ENCODE measurements around the gene POLK. TPM values are rescaled to one million over a fixed set of nuclear protein-coding genes. Genes with fewer than 3 reads are reported as not detected.

The POLK gene
- total and polyA plus RNA-seq, 2 donors = 14.1 to 140 TPM

DNA sequence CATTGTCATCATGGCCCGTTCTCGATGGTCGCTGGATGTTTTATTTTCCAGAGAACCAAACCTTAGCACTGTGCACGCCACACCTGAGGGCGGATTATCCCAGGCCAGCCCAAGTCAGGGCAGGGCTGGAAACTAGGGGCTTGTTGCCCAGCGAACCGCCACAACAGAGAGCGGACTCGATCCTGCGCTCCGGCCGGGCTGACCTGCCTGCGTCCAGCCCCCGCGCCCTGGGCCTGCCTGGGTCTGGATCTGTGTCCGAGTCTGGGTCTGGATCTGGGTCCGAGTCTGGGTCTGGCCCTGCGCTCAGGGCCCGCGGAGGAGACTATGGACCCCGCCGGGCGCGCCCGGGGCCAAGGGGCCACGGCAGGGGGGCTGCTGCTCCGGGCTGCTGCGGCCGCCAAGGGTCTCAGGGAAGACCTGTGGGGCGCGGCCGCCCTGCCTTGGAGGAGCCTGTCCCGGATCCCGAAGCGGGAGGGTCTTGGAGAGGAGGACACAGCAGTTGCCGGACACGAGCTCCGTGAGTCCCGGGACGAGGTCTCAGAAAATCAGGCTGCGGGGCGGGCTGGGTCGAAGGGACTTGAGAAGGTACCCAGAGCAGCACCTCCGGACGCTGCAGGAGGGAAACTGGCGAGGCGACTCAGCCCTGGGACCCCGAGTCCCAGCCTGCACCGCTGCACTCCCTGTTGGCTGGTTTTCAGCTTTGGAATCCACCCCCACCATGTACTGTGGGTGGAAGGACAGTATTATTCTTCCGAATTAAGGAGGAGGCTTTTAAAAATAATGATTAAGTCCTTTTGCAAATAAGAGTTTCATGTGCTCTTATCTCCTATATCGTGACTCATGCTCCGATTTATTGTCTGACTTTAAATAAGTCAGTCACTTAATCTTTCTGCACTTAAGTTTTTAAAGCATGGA, 99.9 kb downstream of the POLK start, which contains the start of gene ANKDD1B:
ANKDD1B (plus strand) TSS at position 143 of the 915 bp plus-strand sequence; CDS start at position 325, 182 bp downstream.
- DNase-seq (ENCODE audit: extremely low spot score) = peak; percentile 53
- 1% methylated on average over 52 of the region's 52 CpGs for WGBS

DNA sequence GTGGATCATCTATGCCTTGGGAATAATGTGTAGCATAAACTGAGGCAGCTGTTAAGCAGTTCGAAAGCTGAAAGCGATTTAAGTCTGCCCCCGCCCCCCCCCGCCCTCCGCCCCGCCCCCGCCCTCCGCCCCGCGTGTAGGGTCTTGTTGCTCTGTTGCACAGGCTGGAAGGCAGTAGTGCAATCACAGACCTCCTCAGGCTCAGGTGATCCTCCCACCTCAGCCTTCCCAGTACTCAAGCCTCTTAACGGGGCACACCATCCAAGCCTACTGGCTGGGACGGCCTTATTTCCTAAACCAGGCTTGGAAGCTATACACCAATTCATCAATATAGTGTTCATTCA, 100.5 kb downstream of the POLK start:
- 18% methylated on average over 12 of the region's 12 CpGs for WGBS
- DNase-seq (ENCODE audit: extremely low spot score) = no peak
- Histone ChIP-seq H3K4me1 (ENCODE audit: insufficient read depth) (no peaks in the 10 kb centered on the region), H3K36me3 (ENCODE audit: insufficient read depth) (no peaks in the 10 kb centered on the region), H3K4me3 (ENCODE audit: low read depth, low read length) (peak overlapping the region; percentile 53), H3K27ac (ENCODE audit: low read depth) (no peak overlapping the region)

More for the DNA sequence above, 99.9 kb downstream of the POLK start, which contains the start of gene ANKDD1B:
- Histone ChIP-seq H3K4me1 (ENCODE audit: insufficient read depth) (no peaks in the 10 kb centered on the region), H3K36me3 (ENCODE audit: insufficient read depth) (no peaks in the 10 kb centered on the region), H3K27ac (ENCODE audit: low read depth) (peak within 1 kb of the TSS; percentile 58), H3K4me3 (ENCODE audit: low read depth, low read length) (peak within 1 kb of the TSS; percentile 53)

DNA sequence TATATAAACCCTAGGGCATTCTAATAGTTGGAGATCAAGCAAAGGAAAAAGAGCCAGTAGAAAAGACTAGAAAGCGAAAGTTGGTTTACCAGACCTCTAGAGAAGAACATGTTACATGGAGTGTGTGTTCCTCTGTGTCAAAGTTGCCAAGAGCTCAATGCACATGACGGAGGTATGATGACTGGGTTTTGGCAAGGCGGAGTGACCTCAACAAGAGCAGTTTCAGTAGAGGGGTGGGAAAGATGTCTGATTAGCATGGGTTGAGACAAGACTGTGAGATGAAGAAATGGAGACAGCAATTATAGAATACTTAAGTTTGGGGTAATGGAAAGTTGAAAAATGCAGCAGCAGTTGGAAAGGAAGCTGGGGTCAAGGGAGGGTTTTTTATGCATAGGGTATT, 101.2 kb downstream of the POLK start:
- Histone ChIP-seq H3K4me1 (ENCODE audit: insufficient read depth) (no peaks in the 10 kb centered on the region), H3K4me3 (ENCODE audit: low read depth, low read length) (no peak overlapping the region), H3K36me3 (ENCODE audit: insufficient read depth) (no peaks in the 10 kb centered on the region), H3K27ac (ENCODE audit: low read depth) (no peak overlapping the region)
- 95% methylated on average over 3 of the region's 3 CpGs for WGBS
- no peak for DNase-seq (ENCODE audit: extremely low spot score)

GRCh38 chr5:75614176-75614575, 102.5 kb downstream of the POLK start:
- no peak overlapping the region for H3K4me3 ChIP-seq (ENCODE audit: low read depth, low read length)
- H3K4me1 ChIP-seq (ENCODE audit: insufficient read depth) = no peaks in the 10 kb centered on the region
- DNase-seq (ENCODE audit: extremely low spot score) = no peak
- no peaks in the 10 kb centered on the region for H3K36me3 ChIP-seq (ENCODE audit: insufficient read depth)
- 97% methylated on average over 1 of the region's 1 CpG for WGBS
- no peak overlapping the region for H3K27ac ChIP-seq (ENCODE audit: low read depth)

DNA sequence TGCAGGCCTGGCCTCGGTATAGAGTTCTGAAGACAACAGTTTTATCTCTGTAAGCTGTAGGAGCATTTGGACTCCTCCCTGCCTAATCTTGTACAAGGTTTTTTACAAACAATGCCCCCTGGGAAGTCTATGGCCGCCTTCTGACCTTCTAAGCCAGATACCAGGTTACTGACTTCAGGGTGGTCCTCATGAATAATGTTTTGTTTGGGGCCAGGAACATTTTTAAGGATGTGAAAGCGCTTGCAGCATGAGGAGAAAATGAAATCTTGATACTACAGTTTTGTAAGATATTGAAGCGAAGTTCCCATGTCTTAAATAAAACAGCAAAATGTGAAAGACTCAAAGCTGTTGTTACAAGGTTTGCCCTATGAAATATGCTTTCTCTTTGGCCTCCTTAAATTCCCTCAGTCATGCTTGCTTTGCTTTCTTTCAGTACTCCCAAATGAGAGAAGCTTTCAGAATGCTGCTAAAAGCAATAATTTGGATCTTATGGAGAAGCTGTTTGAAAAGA, 104.7 kb downstream of the POLK start:
- Histone ChIP-seq H3K36me3 (ENCODE audit: insufficient read depth) (no peaks in the 10 kb centered on the region), H3K4me3 (ENCODE audit: low read depth, low read length) (no peak overlapping the region), H3K27ac (ENCODE audit: low read depth) (no peak overlapping the region), H3K4me1 (ENCODE audit: insufficient read depth) (no peaks in the 10 kb centered on the region)
- peak; percentile 41 for DNase-seq (ENCODE audit: extremely low spot score)
- 33% methylated on average over 4 of the region's 4 CpGs for WGBS

DNA sequence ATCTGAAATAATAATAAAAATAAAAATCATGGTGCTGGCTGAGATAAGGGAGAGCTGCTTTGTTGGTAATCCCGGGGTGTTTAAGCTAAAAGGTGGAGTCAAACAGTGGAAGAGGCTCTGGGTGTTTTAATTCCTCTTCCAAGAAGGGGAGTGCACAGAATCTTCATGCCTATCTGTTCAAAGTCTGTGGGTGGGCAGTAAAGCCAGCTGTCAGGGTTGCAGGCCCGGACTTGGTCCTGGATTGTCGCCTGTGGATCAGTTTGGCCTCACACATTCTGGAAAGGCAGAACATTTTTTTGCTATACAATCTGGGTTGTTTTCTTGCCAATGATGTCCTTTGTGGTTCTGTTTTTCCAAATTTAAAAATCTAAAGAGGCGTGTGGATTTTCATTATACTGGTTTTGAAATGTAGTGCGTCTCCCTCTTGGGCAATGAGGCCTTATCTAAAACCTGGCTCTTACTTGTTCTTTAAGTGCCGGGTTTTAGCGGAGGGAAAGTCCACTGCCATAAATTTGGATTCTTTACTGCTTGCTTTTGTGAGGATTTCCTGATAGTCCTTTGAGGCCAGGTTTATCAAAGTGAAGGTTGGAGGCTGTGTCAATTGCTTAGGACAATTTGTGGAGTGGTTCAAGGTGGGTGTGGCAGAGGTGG, 105.4 kb downstream of the POLK start:
- 28% methylated on average over 7 of the region's 7 CpGs for WGBS
- DNase-seq (ENCODE audit: extremely low spot score) = peak; percentile 60
- peak overlapping the region; percentile 48 for H3K27ac ChIP-seq (ENCODE audit: low read depth)
- no peak overlapping the region for H3K4me3 ChIP-seq (ENCODE audit: low read depth, low read length)
- H3K36me3 ChIP-seq (ENCODE audit: insufficient read depth) = no peaks in the 10 kb centered on the region
- no peaks in the 10 kb centered on the region for H3K4me1 ChIP-seq (ENCODE audit: insufficient read depth)

DNA sequence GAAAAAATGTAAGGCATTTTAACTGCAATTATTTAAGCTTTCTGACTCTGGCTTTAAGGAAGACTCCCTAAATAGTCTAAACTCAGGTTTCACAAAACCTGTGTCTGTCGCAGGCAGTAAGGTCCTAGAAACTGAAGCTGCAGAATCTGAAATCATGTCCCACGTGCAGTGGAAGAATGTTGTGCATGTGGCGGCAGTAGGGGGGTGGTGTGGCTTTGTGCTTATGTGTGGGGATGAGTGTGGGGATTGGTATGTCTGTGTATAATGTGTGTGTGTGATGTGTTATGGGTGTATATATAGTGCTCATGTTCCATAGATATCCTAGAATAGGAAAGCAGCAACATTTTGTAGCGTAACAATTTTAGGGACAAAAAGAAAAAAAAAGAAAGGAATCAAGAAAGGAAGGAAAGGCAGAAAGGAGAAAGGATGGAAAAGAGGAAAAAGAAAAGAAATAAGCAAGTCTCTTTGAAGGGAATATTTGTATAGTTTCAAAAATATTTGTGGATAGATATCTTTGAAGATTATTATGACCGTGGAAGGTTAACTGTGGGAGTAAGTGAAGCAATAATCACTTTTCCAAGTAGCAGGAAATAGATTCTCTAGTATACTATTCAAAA, 106.2 kb downstream of the POLK start:
- Histone ChIP-seq H3K36me3 (ENCODE audit: insufficient read depth) (no peaks in the 10 kb centered on the region), H3K4me1 (ENCODE audit: insufficient read depth) (no peaks in the 10 kb centered on the region), H3K4me3 (ENCODE audit: low read depth, low read length) (no peak overlapping the region), H3K27ac (ENCODE audit: low read depth) (no peak overlapping the region)
- WGBS = 74% methylated on average over 5 of the region's 5 CpGs
- DNase-seq (ENCODE audit: extremely low spot score) = no peak

GRCh38 chr5:75620184-75620959, 108.7 kb downstream of the POLK start:
- no peak overlapping the region for H3K4me3 ChIP-seq (ENCODE audit: low read depth, low read length)
- H3K36me3 ChIP-seq (ENCODE audit: insufficient read depth) = no peaks in the 10 kb centered on the region
- no peak for DNase-seq (ENCODE audit: extremely low spot score)
- no peak overlapping the region for H3K27ac ChIP-seq (ENCODE audit: low read depth)
- no peaks in the 10 kb centered on the region for H3K4me1 ChIP-seq (ENCODE audit: insufficient read depth)
- 73% methylated on average over 4 of the region's 4 CpGs for WGBS

- no peak overlapping the region for H3K27ac ChIP-seq (ENCODE audit: low read depth)
- 85% methylated on average over 4 of the region's 4 CpGs for WGBS
- H3K36me3 ChIP-seq (ENCODE audit: insufficient read depth) = no peaks in the 10 kb centered on the region
- no peak for DNase-seq (ENCODE audit: extremely low spot score)
- H3K4me1 ChIP-seq (ENCODE audit: insufficient read depth) = no peaks in the 10 kb centered on the region
- H3K4me3 ChIP-seq (ENCODE audit: low read depth, low read length) = no peak overlapping the region
Observed at GRCh38 chr5:75622564-75622963, 110.9 kb downstream of the POLK start.

DNA sequence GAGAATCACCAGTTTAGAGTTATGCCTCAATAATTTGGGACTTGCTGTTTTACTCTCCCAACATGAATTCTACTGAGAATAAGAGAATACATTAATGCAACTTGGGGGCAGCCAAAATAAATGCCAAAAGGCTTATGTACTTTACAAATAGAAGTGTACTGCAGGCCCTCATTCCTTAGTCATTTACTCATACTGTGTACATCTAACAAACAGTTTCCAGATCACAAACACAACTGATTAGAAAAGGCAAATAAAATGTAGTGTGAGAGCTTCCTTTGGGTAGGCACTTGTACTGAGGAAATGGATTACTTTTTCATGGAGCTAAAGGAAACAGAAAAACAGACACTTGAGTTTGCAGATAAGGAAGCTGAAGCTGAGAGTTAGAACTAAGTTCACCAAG, 112.2 kb downstream of the POLK start:
- Histone ChIP-seq H3K36me3 (ENCODE audit: insufficient read depth) (no peaks in the 10 kb centered on the region), H3K27ac (ENCODE audit: low read depth) (no peak overlapping the region), H3K4me3 (ENCODE audit: low read depth, low read length) (no peak overlapping the region), H3K4me1 (ENCODE audit: insufficient read depth) (no peaks in the 10 kb centered on the region)
- DNase-seq (ENCODE audit: extremely low spot score) = no peak

DNA sequence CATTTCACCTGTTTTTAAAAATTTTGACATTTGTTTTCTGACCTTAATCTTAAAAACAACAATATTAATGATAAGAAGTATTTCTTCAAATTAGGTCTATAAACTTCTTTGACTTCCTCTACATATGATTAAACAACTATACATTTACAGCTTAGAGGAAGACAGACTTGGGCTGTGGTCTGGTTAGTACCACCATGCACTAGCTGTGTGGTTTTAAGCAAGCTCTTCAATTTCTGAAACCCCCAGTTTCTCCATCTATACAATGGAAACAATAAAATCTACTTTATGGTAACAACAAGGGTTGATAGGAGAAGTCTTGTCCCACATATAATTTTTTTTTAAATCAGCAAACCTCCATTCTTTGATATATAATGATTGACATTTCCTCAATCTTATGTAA, 115.3 kb downstream of the POLK start:
- H3K27ac ChIP-seq (ENCODE audit: low read depth) = no peak overlapping the region
- H3K36me3 ChIP-seq (ENCODE audit: insufficient read depth) = no peaks in the 10 kb centered on the region
- no peak overlapping the region for H3K4me3 ChIP-seq (ENCODE audit: low read depth, low read length)
- DNase-seq (ENCODE audit: extremely low spot score) = no peak
- H3K4me1 ChIP-seq (ENCODE audit: insufficient read depth) = no peaks in the 10 kb centered on the region

DNA sequence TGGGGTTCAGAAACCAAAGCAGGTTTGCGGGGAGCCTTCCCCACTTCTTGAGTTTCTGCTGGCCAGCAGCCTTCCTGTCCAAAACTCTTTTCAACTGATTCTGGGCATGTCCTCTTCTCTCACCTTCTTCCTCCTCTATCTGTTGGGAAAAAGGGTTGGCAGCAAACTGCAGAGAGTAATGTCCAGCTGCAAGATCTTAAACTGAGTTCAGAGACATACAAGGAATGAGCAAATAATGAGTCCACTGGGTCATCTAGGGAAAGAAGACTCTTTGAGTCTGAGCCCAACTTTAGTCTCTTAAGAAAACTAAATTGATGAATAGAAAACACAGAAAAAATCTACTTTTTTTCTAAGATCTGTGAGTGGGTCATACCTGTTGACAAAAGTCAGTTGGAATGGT, 116.1 kb downstream of the POLK start:
- Histone ChIP-seq H3K36me3 (ENCODE audit: insufficient read depth) (no peaks in the 10 kb centered on the region), H3K27ac (ENCODE audit: low read depth) (no peak overlapping the region), H3K4me1 (ENCODE audit: insufficient read depth) (no peaks in the 10 kb centered on the region), H3K4me3 (ENCODE audit: low read depth, low read length) (no peak overlapping the region)
- no peak for DNase-seq (ENCODE audit: extremely low spot score)
- WGBS = 93% methylated on average over 1 of the region's 1 CpG

DNA sequence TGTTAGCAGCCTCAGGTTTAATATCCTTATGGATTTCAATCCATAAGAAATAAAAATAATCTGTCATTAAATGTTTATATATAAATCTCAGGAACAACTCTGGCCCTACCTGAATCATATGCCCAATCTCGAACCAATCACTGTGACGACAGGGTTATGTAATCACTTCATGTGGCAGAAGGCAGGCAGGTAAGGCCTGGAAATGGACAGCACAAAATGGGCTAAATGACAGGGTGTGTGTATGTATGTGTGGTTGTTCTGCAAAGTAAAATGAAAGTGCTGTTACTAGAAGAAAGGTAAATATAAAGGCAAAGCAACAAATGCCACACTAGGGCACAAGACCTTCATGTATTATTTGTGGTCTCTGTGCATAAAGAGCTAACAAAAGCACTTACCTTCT, 119.2 kb downstream of the POLK start:
- Histone ChIP-seq H3K4me1 (ENCODE audit: insufficient read depth) (no peaks in the 10 kb centered on the region), H3K27ac (ENCODE audit: low read depth) (no peak overlapping the region), H3K4me3 (ENCODE audit: low read depth, low read length) (no peak overlapping the region), H3K36me3 (ENCODE audit: insufficient read depth) (no peaks in the 10 kb centered on the region)
- WGBS = 82% methylated on average over 2 of the region's 2 CpGs
- DNase-seq (ENCODE audit: extremely low spot score) = no peak

Data from urinary bladder (tissue), 4 donors.